Neural progenitor cell (in vitro differentiated cells): ENCODE measurements around the gene HAVCR1.
"Not testable (repeated sequence)": the region's sequence is repeated elsewhere in the genome, so short reads cannot be mapped to it uniquely, and the experiment has no call there.

Experiments used
- EZH2 ChIP-seq: fragments of 200-600 bp; sonication (generic); IDR thresholded peaks from 2 replicates; pipeline ENCODE4 v1.6.1; 2017; ENCODE audit warnings: antibody characterized with exemption, mild to moderate bottlenecking, moderate library complexity
- EZH2phosphoT487 ChIP-seq: fragments of 200-600 bp; sonication (generic); IDR thresholded peaks from 2 replicates; pipeline ENCODE4 v1.6.1; 2017; ENCODE audit warnings: antibody characterized with exemption
- TF ChIP-seq, protein P1 (sequence below): fragments of 200-600 bp; sonication (generic); IDR thresholded peaks from 2 replicates; pipeline ENCODE4 v1.5.1; 2017; ENCODE audit warnings: antibody characterized with exemption, mild to moderate bottlenecking

DNA sequence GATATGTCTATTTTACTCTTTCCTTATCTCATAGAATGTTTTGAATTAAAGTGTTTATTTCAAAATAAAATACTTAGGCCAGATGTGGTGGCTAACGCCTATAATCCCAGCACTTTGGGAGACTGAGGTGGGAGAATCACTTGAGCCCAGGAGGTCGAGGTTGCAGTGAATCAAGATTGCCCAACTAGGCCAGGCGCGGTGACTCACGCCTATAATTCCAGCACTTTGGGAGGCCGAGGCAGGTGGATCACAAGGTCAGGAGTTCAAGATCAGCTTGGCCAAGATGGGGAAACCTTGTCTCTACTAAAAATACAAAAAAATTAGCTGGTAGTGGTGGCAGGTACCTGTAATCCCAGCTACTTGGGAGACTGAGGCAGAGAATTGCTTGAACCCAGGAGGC lies 2.1 kb downstream of the HAVCR1 start:
- TF ChIP-seq, protein P1, sequence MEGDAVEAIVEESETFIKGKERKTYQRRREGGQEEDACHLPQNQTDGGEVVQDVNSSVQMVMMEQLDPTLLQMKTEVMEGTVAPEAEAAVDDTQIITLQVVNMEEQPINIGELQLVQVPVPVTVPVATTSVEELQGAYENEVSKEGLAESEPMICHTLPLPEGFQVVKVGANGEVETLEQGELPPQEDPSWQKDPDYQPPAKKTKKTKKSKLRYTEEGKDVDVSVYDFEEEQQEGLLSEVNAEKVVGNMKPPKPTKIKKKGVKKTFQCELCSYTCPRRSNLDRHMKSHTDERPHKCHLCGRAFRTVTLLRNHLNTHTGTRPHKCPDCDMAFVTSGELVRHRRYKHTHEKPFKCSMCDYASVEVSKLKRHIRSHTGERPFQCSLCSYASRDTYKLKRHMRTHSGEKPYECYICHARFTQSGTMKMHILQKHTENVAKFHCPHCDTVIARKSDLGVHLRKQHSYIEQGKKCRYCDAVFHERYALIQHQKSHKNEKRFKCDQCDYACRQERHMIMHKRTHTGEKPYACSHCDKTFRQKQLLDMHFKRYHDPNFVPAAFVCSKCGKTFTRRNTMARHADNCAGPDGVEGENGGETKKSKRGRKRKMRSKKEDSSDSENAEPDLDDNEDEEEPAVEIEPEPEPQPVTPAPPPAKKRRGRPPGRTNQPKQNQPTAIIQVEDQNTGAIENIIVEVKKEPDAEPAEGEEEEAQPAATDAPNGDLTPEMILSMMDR = not testable (repeated sequence)
- TF ChIP-seq EZH2, EZH2phosphoT487: not testable (repeated sequence)
